GM18519 (cell line): ENCODE results near the gene EGFL6.
A peak's percentile ranks its signal among the peaks of the same experiment; 100 is the strongest.

Experiments
- ATAC-seq: cut with Tn5 transposase; IDR thresholded peaks from one replicate; pipeline ENCODE4 v1.9.1; 2021; ENCODE audit warnings: mild to moderate bottlenecking, moderate library complexity; ENCODE audit not compliant: unreplicated experiment, low FRiP score

Gene EGFL6, protein sequence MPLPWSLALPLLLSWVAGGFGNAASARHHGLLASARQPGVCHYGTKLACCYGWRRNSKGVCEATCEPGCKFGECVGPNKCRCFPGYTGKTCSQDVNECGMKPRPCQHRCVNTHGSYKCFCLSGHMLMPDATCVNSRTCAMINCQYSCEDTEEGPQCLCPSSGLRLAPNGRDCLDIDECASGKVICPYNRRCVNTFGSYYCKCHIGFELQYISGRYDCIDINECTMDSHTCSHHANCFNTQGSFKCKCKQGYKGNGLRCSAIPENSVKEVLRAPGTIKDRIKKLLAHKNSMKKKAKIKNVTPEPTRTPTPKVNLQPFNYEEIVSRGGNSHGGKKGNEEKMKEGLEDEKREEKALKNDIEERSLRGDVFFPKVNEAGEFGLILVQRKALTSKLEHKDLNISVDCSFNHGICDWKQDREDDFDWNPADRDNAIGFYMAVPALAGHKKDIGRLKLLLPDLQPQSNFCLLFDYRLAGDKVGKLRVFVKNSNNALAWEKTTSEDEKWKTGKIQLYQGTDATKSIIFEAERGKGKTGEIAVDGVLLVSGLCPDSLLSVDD

DNA sequence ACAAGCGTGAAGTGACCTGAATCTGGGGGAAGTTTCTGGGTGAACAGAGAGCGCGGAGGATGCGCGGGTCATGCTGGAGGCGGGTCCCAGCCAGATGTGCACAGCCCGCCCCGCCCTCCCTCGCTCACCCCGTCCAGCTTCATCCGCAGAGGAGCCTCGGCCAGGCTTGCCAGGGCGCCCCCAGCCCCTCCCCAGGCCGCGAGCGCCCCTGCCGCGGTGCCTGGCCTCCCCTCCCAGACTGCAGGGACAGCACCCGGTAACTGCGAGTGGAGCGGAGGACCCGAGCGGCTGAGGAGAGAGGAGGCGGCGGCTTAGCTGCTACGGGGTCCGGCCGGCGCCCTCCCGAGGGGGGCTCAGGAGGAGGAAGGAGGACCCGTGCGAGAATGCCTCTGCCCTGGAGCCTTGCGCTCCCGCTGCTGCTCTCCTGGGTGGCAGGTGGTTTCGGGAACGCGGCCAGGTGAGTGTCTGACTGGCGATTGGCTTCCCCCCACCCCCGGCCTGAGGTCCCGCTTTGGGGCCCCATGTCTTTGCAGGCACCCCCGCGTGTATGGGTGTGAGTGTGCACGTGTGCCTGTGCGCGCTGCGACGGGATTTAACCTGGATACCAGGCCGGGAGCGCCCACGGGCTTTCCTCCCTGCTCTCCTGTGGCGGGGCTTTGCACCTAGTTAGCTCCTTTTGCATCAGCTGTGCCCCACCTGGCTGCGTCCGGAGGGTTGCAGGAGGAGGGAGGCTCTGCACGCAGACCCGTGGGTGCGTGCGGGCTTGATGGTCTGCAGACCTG is at the start of gene EGFL6:
EGFL6 (plus strand) TSS at position 123 of the 782 bp plus-strand sequence; CDS start at position 384, 261 bp downstream.
- no peak for ATAC-seq

DNA sequence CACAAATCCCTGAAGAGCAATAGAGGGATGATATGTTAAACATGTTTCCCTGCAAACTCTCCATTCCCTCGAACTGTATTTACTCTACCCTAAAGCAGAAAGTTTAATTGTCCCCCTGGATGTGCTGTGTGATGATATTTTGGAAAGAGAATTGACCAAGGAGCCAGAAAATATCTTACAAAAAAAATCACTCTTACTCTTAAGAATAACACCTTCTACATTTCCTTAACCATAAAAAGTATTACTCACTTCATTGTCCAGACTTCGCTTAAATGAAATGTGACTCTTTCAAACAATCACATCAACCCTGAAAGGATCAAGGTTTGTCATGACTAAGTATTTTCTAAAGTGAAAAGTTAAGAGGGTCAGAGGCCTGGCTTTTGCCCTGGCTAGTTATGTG is 49.0 kb upstream of the EGFL6 start:
- no peak for ATAC-seq

DNA sequence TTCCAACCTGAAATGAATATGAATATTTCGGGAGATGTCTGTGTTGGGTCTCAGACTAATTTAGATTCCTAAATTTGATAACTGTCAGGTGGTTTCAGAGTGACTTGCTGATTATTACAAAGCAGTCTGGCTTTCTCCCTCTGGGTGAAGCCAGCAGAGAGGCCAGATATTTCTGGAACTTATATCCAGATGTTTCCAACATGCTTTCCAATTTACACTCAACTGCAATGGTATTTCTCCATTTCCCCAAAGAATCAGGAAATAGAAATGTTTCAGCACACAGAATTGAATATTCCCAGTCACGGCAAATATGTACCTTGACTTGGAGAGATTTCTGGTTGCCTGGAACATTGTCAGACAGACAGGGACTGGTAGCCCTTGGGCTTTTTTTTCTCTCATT is 48.5 kb upstream of the EGFL6 start:
- no peak for ATAC-seq

DNA sequence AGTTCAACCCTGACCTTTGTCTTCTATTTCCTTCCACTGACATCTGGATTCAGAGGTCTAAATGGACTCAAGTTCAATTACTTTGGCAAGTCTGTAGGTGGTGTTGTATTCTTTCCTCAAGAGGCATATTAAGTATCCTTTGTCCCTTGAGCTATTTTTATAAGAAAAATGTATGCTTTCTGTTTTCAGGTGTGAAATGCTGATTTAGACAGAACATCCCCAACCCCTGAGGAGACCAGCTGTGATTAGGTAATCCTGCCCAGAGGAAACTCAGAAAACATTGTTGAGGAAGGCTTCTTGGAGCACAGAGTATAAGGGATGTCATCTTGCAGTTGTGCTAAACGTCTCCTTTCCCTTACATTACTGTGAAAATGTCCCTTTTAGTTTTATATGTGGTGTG is 46.6 kb upstream of the EGFL6 start:
- ATAC-seq: no peak

DNA sequence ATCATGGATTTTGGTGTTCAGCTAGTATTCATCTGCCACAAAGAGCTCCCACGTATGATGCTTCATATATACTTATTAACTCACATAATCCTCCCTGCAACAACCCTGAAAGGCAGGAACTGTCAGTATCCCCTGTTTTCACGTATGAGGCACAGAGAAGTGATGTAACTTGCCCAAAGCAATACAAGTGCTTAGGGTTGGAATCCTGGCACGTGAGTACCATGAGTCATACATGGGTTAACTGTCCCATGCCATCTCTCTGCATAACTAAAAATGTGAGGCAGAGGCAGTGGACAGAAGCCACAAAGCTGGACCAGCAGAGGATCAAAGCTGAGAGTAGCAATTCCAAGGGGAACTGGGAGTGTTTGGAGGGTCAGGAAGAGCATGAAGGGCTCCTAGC is 35.7 kb upstream of the EGFL6 start:
- no peak for ATAC-seq

DNA sequence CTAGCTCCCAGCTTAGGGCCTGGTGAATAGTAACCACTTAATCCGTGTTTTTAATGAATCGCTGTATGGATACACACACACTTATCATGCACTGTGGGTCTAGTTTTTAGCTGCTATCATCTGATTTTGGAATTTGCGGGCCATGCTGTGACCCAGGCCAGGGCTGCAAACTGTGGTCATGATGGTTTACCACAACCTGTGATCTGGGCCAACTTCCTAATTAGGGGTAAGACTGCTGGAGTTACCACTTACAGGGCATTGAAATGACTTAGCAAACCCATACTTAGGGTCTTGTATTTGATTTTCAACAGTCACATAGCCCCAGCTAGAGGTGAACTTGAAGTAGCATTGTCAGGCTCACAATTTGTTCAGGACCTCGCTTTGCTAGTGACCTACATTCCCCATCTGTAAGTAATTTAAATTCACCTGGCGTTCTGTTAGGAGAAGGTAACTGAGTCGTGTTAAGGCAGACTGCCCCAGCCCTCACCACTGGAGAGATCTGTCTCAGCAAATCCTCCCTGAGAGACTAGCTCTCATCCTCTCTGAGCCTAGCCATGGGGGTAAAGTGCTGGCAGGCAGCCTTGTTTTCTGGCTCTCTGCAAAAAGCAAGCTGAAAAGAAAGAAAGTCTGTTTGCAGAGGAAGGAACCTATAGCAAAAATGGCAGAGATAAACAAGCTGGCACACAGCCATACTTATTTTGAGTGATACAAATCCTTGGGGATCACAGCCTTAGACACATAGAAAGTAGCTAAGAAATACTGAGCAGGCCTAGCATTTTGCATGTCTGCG is 33.8 kb upstream of the EGFL6 start:
- no peak for ATAC-seq

DNA sequence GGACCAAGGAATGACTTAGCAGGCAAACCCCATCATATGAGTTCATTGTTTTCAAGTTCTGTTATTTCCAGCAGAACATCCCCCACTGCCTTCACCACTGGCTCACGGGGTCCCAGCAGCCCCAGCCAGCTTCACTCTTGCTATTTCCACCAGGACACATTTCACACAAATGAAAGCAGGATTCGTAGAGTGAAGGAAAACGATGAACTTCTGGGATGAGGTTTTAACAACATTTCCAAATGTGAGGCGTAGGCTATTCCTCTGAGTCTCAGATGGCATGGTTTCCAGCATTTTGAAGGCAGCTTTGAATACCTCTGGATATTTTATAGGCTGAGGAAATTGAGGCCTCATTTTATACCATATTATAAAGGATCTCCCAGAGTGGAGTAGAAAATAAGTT is 32.9 kb upstream of the EGFL6 start:
- no peak for ATAC-seq

DNA sequence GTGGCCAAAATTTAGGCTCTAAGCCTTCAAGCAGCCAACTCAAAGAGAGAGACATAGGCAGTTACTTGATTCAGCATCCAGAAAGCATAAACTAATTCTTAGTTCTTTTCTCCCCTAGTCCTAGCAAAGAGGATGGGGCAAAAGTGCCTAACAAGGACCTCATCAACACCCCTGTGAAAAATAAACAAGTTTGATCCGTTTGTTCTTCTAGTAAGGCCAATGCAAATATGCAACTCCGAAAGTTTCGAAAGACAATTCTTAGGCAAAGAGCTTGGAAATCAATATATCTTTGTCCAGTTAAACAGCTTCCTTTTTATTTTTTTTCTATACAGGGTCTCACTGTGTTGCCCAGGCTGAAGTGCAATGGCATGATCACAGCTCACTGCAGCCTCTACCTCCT is 31.0 kb upstream of the EGFL6 start:
- no peak for ATAC-seq

DNA sequence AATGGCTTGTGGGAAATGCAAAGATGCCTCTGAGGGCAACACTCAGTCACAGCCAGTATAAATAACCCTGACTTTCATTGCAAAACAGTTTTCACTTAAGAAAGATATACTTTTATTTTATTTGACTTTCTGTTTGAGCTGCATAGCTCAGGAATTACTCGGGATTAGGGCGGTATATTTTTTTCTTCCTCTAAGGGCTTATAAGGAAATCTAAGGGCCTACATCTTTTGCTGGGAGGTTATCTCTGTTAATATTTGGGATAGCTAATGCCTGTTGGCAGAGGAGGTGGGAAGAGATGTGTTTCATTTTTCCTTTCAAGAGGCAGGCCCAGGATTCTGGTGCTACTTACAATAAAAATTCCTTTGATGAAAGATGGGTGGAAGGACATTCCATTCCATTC is 28.8 kb upstream of the EGFL6 start:
- ATAC-seq: no peak

DNA sequence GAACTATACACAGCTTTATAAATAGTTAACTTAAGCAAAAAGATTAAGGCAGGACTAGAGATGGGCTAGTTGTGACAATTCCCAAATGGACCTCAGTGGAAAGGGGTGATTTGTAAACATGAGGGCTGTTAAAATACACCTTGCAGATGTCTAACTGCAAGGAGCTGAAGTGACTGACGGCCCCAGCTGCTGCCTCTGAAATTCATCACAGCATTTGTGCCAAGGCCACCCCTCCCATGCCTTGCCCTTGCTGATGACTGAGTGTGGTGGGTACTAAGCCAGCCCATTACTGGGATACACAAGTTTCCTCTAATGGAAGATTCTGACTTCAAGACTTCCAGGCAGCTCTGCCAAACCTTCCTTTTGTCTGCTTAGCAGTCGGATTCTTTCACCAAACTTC is 23.7 kb upstream of the EGFL6 start:
- no peak for ATAC-seq

DNA sequence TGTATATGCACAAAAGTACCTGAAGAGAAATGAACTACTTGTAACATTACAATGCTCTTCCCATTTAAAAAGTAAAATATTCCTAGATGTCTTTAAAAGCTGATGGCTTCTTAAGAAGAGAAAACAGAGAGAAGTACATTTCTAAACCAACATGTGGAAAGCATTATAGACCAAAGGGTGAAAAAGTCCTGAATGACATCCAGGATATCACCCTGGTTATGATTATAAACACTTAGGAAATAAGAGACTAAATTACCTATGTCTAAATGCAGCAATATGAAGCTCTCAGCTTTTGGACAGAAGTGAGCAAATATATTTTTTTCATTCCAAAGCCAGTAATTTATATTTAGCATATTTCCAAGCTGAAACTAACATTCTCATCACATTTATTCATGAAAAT is 21.7 kb upstream of the EGFL6 start:
- ATAC-seq: no peak

DNA sequence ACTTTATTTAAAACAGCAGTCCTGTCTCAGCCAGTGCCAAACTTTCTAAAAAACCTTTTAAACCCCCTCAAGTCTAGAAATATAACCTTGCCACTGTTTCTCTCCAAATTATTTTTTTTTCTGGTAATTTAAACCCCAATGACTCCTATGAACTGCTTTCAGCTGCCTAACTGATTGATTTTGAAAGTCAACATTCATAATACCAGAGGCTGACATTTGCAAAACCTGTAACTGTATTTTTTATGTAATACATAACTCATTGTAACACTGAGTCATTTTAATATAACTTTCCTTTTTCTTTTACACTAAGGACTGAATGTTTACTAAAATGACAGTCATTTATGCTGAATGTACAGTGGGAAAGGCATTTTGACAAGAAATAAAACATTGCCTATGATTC is 19.1 kb upstream of the EGFL6 start:
- no peak for ATAC-seq

DNA sequence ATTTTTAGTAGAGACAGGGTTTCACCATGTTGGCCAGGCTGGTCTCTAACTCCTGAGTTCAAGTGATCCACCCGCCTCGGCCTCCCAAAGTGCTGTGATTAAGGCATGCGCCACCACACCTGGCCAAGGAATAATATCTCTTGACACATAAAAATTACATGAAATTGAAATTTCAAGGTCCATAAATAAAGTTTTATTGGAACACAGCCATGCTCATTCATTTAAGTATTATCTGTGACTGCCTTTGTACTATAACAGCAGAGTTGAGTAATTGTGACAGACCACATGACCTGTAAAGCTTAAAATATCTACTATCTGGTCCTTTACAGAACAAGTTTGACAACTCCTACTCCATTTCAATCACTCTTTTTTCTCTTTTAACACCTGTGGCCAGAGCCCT is 17.8 kb upstream of the EGFL6 start:
- no peak for ATAC-seq

DNA sequence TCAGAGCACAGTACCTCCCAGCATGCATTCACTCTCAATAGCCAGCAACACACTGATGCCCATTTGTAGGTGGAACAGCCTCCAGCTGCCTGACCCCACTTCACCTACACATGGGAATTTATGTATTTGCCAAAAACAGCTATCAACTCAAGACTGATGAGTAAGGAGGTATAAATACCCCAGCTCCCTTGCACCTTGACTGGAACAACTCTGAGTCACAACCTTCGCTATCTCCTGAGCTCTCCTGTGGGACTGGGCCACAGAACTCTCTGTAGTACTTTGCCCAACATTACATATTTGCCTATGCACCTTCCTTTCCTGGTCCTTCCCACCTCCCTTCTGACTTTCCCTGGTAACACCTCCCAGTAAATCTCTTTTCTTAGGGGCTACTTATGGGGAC is 16.5 kb upstream of the EGFL6 start:
- no peak for ATAC-seq

DNA sequence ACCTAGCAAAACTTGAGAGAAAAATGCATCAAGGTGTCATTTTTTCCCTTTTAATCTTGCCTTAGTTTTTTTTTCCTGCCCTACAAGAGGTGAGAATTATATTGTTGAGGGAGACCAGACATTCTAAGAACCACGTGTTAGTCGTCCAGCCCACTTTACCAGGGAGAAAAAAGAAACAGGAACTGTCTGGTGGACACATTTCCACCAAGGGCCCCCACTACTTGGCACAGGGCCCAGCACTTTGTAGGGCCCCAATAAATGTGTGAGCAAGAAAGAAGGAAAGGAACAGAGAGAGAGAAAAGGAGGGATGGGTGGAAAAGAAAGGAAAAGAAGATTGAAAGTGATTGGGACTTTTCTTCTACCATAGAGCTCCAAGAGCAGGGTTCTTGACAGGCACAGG is 3.9 kb upstream of the EGFL6 start:
- ATAC-seq: no peak

DNA sequence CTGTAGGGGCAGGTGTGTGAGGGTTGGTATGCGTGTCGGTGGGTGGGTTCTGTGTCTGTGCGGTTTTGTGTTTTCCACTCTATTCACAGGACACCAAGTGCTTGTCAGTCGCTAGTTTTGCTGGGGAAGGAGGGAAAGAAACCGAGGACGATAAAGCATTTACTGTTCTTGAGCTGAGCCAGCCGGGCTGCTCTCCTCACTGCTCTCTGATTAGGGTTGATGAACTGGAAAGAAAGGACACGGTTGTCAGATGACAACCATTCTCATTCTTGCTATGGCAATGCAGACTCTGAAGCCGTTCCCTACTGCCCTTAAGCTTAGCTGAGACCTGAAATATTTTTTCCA is 832 bp downstream of the EGFL6 start:
- ATAC-seq: no peak

DNA sequence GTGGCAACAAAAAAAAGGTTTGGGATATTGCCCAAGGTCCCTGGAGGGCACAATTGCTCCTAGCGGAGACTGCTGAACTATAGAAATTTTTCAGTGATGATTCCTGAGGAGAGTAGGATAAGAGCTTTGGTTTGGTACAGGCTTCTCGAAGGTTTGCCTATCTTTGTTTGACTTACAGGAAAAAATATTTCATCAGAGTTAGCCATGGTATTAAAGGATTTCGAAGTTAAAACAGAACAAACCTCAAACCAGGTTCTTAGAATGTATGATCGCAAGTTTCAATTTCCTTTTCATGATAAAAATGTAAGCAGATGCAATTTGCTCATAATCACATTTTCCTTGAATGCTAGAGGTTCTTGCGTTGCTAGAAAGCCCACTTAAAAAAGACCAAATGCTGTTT is 1.7 kb downstream of the EGFL6 start:
- ATAC-seq: no peak

DNA sequence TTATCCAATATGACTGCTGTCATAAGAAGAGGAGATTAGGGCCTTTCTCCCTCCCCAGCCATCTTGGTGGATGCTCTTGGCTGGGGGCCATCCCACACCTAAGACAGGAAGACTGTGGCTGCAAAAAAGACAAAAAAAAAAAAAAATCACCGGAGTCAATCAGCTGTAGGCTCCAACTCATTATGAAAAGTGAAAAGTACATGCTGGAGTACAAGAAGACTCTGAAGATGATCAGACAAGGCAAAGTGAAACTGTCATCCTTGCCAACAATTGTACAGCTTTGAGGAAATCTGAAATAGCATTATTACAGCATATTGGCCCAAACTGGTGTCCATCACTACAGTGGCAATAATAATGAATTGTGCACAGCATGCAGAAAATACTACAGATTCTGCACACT is 5.2 kb downstream of the EGFL6 start:
- ATAC-seq: peak; percentile 61

DNA sequence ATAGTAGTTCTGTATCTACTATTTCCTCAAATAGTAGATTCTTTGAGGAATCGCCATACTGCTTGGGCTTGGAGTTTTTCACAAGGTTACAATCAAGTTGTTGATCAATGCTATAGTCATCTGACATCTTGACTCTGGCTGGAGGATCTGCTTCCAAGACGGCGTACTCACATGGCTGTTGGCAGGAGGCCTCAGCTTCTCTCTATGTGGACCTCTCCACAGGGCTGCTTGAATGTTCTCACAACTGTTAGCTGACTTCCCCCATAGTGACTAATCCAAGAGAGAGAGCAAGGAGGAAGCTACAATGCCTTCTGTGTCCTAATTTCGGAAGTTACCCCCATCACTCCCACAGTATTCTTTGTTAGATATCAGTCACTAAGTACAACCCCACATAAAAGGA is 10.3 kb downstream of the EGFL6 start:
- no peak for ATAC-seq

DNA sequence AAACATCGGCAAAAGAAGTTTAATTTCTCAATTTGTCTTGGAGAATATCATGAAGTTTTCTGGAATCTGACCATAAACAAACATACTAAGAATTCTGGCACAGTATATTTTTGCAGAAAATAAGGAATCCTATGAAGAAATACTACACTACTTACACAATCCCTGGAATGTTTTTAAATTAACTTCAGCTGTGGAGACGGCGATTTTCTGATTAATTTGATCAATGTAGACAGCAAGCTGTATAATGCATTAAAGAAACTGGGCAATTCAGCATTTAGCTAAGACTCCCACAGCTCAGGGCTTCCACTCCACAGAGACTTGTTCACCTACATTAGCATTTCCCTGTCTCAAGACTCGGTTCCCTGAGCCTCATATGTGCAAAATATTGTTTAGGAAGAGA is 12.2 kb downstream of the EGFL6 start:
- no peak for ATAC-seq
